Loucy (cell line): Measurements from ENCODE around the gene MBD2.
A peak's percentile ranks its signal among the peaks of the same experiment; 100 is the strongest.
"Not testable (repeated sequence)": the region's sequence is repeated elsewhere in the genome, so short reads cannot be mapped to it uniquely, and the experiment has no call there.

Experiments
- H2AFZ ChIP-seq: fragments of 200-600 bp; sonication (generic); 2 replicates; pipeline ENCODE4 v1.6.0; 2016; ENCODE audit warnings: antibody characterized with exemption, mild to moderate bottlenecking, low read length, moderate library complexity
- H3F3A ChIP-seq: fragments of 200-600 bp; 2 replicates; pipeline ENCODE4 v1.6.0; 2016; ENCODE audit warnings: antibody characterized with exemption, low read depth, mild to moderate bottlenecking
- H3K27me3 ChIP-seq: fragments of 200-600 bp; sonication (generic); 2 replicates; pipeline ENCODE4 v1.6.1; 2014; ENCODE audit warnings: low read length, mild to moderate bottlenecking; ENCODE audit not compliant: insufficient read depth, poor library complexity, severe bottlenecking
- H3K36me3 ChIP-seq: fragments of 200-600 bp; sonication (generic); 2 replicates; pipeline ENCODE4 v1.6.1; 2016; ENCODE audit warnings: low read length; ENCODE audit not compliant: insufficient read depth
- H3K4me1 ChIP-seq: fragments of 200-600 bp; sonication (generic); 2 replicates; pipeline ENCODE4 v1.5.1; 2014; ENCODE audit warnings: low read length, mild to moderate bottlenecking; ENCODE audit not compliant: insufficient read depth, poor library complexity, severe bottlenecking
- H3K4me2 ChIP-seq: fragments of 200-600 bp; sonication (generic); 2 replicates; pipeline ENCODE4 v1.6.0; 2014; ENCODE audit warnings: antibody characterized with exemption, low read length, low read depth, mild to moderate bottlenecking; ENCODE audit not compliant: poor library complexity, severe bottlenecking
- H3K4me3 ChIP-seq: fragments of 200-600 bp; sonication (generic); 2 replicates; pipeline ENCODE4 v1.5.1; 2014; ENCODE audit warnings: low read length, mild to moderate bottlenecking, mixed read lengths; ENCODE audit not compliant: poor library complexity, severe bottlenecking
- H3K79me2 ChIP-seq: fragments of 200-600 bp; sonication (generic); 2 replicates; pipeline ENCODE4 v1.6.1; 2014; ENCODE audit warnings: low read length; ENCODE audit not compliant: insufficient read depth
- H3K9ac ChIP-seq: fragments of 200-600 bp; sonication (generic); 2 replicates; pipeline ENCODE4 v1.6.0; 2014; ENCODE audit warnings: mild to moderate bottlenecking, low read depth, low read length, moderate library complexity; ENCODE audit not compliant: poor library complexity, severe bottlenecking
- H3K9me2 ChIP-seq: fragments of 200-600 bp; sonication (generic); replicated peaks from 2 replicates; pipeline ENCODE4 v1.6.1; 2016; ENCODE audit warnings: low read depth, low read length, mixed read lengths
- H3K9me3 ChIP-seq: fragments of 200-600 bp; sonication (generic); 2 replicates; pipeline ENCODE4 v1.6.1; 2014; ENCODE audit warnings: mild to moderate bottlenecking, antibody characterized with exemption, low read length, low read depth; ENCODE audit not compliant: insufficient read depth
- H4K20me1 ChIP-seq: fragments of 200-600 bp; sonication (generic); 2 replicates; pipeline ENCODE4 v1.6.0; 2014; ENCODE audit warnings: antibody characterized with exemption, low read length, mild to moderate bottlenecking; ENCODE audit not compliant: insufficient read depth, poor library complexity, severe bottlenecking
- EZH2phosphoT487 ChIP-seq: fragments of 200-600 bp; IDR thresholded peaks from 2 replicates; pipeline ENCODE4 v1.6.1; 2018; ENCODE audit warnings: antibody characterized with exemption, mild to moderate bottlenecking, moderate library complexity, borderline replicate concordance
- TF ChIP-seq, protein P1 (sequence below): fragments of 200-600 bp; sonication (generic); conservative IDR thresholded peaks from 2 replicates; pipeline ENCODE4 v1.5.1; 2014; ENCODE audit warnings: mild to moderate bottlenecking, antibody characterized with exemption, low read length

Gene MBD2

DNA sequence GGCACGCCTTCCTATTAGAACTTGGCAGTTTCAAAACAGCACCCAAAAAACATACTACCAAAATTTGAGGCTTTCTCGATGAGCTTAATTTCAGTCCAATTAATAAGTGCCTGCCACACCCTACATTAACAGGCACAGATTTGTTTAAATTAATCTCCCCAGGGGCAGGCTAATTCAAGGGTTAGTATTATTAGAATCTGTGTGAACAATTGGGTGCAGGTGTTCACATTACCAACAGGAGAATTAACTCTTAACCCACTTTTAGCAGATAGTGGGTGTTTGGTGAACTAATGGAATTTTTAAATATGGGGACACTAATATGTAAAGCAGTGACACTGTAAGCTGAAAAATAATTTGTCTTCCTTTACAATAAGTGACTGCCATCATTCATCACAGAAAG lies 4.1 kb downstream of the MBD2 start:
- Histone ChIP-seq H3K4me2 (peak overlapping the region; percentile 56), H3K4me3 (peak overlapping the region; percentile 52), H3F3A (no peaks in the 10 kb centered on the region), H3K9me2 (no peaks in the 10 kb centered on the region), H2AFZ (no peak overlapping the region), H4K20me1 (peaks cover 70% of the 10 kb centered on the region), H3K79me2 (peaks cover 85% of the 10 kb centered on the region), H3K9me3 (no peaks in the 10 kb centered on the region), H3K36me3 (no peaks in the 10 kb centered on the region), H3K9ac (peak overlapping the region; percentile 16), H3K4me1 (peaks cover 69% of the 10 kb centered on the region), H3K27me3 (no peaks in the 10 kb centered on the region)
- TF ChIP-seq, protein P1, sequence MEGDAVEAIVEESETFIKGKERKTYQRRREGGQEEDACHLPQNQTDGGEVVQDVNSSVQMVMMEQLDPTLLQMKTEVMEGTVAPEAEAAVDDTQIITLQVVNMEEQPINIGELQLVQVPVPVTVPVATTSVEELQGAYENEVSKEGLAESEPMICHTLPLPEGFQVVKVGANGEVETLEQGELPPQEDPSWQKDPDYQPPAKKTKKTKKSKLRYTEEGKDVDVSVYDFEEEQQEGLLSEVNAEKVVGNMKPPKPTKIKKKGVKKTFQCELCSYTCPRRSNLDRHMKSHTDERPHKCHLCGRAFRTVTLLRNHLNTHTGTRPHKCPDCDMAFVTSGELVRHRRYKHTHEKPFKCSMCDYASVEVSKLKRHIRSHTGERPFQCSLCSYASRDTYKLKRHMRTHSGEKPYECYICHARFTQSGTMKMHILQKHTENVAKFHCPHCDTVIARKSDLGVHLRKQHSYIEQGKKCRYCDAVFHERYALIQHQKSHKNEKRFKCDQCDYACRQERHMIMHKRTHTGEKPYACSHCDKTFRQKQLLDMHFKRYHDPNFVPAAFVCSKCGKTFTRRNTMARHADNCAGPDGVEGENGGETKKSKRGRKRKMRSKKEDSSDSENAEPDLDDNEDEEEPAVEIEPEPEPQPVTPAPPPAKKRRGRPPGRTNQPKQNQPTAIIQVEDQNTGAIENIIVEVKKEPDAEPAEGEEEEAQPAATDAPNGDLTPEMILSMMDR = no peak
- no peak for TF ChIP-seq EZH2phosphoT487

- Histone ChIP-seq H4K20me1 (peaks cover 73% of the 10 kb centered on the region), H3K79me2 (peaks cover 99% of the 10 kb centered on the region), H3K4me3 (peak overlapping the region; percentile 52), H3K4me2 (peak overlapping the region; percentile 56), H3K4me1 (peaks cover 64% of the 10 kb centered on the region)
- not testable (repeated sequence) for H3K9me3 ChIP-seq, H3K9me2 ChIP-seq, H3K36me3 ChIP-seq, H3K27me3 ChIP-seq, H3K9ac ChIP-seq, H3F3A ChIP-seq, H2AFZ ChIP-seq
Measured at GRCh38 chr18:54218803-54219202, 5.7 kb downstream of the MBD2 start.

- H4K20me1 ChIP-seq = peaks cover 69% of the 10 kb centered on the region
- H3K36me3 ChIP-seq = no peaks in the 10 kb centered on the region
- H3K9ac ChIP-seq = no peak overlapping the region
- peak overlapping the region; percentile 56 for H3K4me2 ChIP-seq
- peaks cover 99% of the 10 kb centered on the region for H3K79me2 ChIP-seq
- H3K9me3 ChIP-seq = no peaks in the 10 kb centered on the region
- no peak overlapping the region for H2AFZ ChIP-seq
- H3K4me3 ChIP-seq = peak overlapping the region; percentile 19
- TF ChIP-seq, protein P1 = no peak
- TF ChIP-seq EZH2phosphoT487 = no peak
- H3K27me3 ChIP-seq = no peaks in the 10 kb centered on the region
- peaks cover 59% of the 10 kb centered on the region for H3K4me1 ChIP-seq
- no peaks in the 10 kb centered on the region for H3K9me2 ChIP-seq
- no peaks in the 10 kb centered on the region for H3F3A ChIP-seq
Measured at GRCh38 chr18:54218299-54218698, 6.2 kb downstream of the MBD2 start.

GRCh38 chr18:54217624-54218023 lies 6.8 kb downstream of the MBD2 start:
- Histone ChIP-seq H3K4me3 (peak overlapping the region; percentile 19), H3F3A (no peaks in the 10 kb centered on the region), H3K9ac (no peak overlapping the region), H3K9me2 (no peaks in the 10 kb centered on the region), H4K20me1 (peaks cover 63% of the 10 kb centered on the region), H3K79me2 (peaks cover 97% of the 10 kb centered on the region), H3K9me3 (no peaks in the 10 kb centered on the region), H3K27me3 (no peaks in the 10 kb centered on the region), H2AFZ (no peak overlapping the region), H3K36me3 (no peaks in the 10 kb centered on the region), H3K4me1 (peaks cover 52% of the 10 kb centered on the region), H3K4me2 (peak overlapping the region; percentile 56)
- TF ChIP-seq, protein P1 = no peak
- TF ChIP-seq EZH2phosphoT487 = no peak
